HepG2 (cell line): ENCODE results near the gene UQCRFS1.

Experiments
- BATF2 ChIP-seq: sonication (generic); formaldehyde crosslinking; IDR thresholded peaks from 2 replicates; pipeline ENCODE4 v1.8.0; 2022; ENCODE audit warnings: mild to moderate bottlenecking, missing genetic modification reagents, moderate library complexity
- CTCF ChIP-seq: sonication (generic); formaldehyde crosslinking; IDR thresholded peaks from 2 replicates; pipeline ENCODE4 v1.5.0; 2020; ENCODE audit warnings: mild to moderate bottlenecking, missing genetic modification reagents, moderate library complexity
- EZH2 ChIP-seq: conservative IDR thresholded peaks from 2 replicates; pipeline ENCODE4 v1.6.1; 2012; ENCODE audit warnings: mild to moderate bottlenecking, low read depth, low read length, moderate library complexity
- KLF9 ChIP-seq: IDR thresholded peaks from 2 replicates; pipeline ENCODE4 v1.6.1; 2016; ENCODE audit warnings: low read depth
- MAZ ChIP-seq, 2 experiments: sonication (generic) in 1 of 2; formaldehyde crosslinking in 1 of 2; IDR thresholded peaks; 2 replicates each; pipeline versions ENCODE4 v1.5.0 to v1.6.1; 2012 to 2020; ENCODE audit warnings: low read depth in 2 of 2, mild to moderate bottlenecking in 2 of 2, borderline replicate concordance in 1 of 2, improper control_type of control experiment in 1 of 2, low read length in 1 of 2, missing genetic modification reagents in 1 of 2, moderate library complexity in 1 of 2
- NFIC ChIP-seq: IDR thresholded peaks from 2 replicates; pipeline ENCODE4 v1.6.1; 2012; ENCODE audit warnings: mild to moderate bottlenecking, low read length, inconsistent platforms
- RFX1 ChIP-seq: fragments of 450-650 bp; IDR thresholded peaks from 2 replicates; pipeline ENCODE4 v1.6.1; 2017
- SETDB1 ChIP-seq: sonication (generic); formaldehyde crosslinking; IDR thresholded peaks from 2 replicates; pipeline ENCODE4 v1.5.1; 2020; ENCODE audit warnings: missing genetic modification reagents, mild to moderate bottlenecking, borderline replicate concordance
- TBL1XR1 ChIP-seq: fragments of 150-350 bp; IDR thresholded peaks from 2 replicates; pipeline ENCODE4 v1.6.1; 2014; ENCODE audit warnings: borderline replicate concordance, low read length; ENCODE audit not compliant: partially characterized antibody
- YY1 ChIP-seq: IDR thresholded peaks from 2 replicates; pipeline ENCODE4 v1.6.1; 2011; ENCODE audit warnings: low read length, low read depth, moderate library complexity, mild to moderate bottlenecking; ENCODE audit not compliant: insufficient read depth, insufficient replicate concordance
- ZBTB10 ChIP-seq: sonication (generic); formaldehyde crosslinking; IDR thresholded peaks from 2 replicates; pipeline ENCODE4 v1.4.0; 2020; ENCODE audit warnings: missing genetic modification reagents, borderline replicate concordance
- ZNF207 ChIP-seq: fragments of 450-650 bp; IDR thresholded peaks from 2 replicates; pipeline ENCODE4 v1.6.1; 2016; ENCODE audit warnings: antibody characterized with exemption, borderline replicate concordance
- ZNF747 ChIP-seq: sonication (generic); formaldehyde crosslinking; IDR thresholded peaks from 2 replicates; pipeline ENCODE4 v1.8.1; 2023; ENCODE audit warnings: missing genetic modification reagents, mild to moderate bottlenecking, borderline replicate concordance
- ZNF883 ChIP-seq: sonication (generic); formaldehyde crosslinking; IDR thresholded peaks from 2 replicates; pipeline ENCODE4 v1.5.1; 2020; ENCODE audit warnings: mild to moderate bottlenecking, missing genetic modification reagents; ENCODE audit errors: not compliant biosample characterization

GRCh38 chr19:29201855-29202254, 11.1 kb downstream of the UQCRFS1 start:
- TF ChIP-seq CTCF (no peak), YY1 (no peak), NFIC (no peak), ZNF207 (no peak), KLF9 (CRISPR knock-in tag) (no peak), MAZ (IDR thresholded peaks at IDR 0.05; ENCODE audit: borderline replicate concordance, low read depth, low read length) (no peak), MAZ (CRISPR knock-in tag; IDR thresholded peaks at IDR 0.05; ENCODE audit: low read depth) (no peak), BATF2 (no peak), ZNF747 (CRISPR knock-in tag) (no peak), EZH2 (no peak), ZBTB10 (CRISPR knock-in tag) (no peak), RFX1 (no peak), TBL1XR1 (no peak), SETDB1 (CRISPR knock-in tag) (no peak), ZNF883 (no peak)
